HG02970 (cell line): ENCODE measurements around the gene ENPP6.
"Not testable (repeated sequence)": the region's sequence is repeated elsewhere in the genome, so short reads cannot be mapped to it uniquely, and the experiment has no call there.

Source experiments
- ATAC-seq: cut with Tn5 transposase; IDR thresholded peaks from one replicate; pipeline ENCODE4 v1.9.1; 2021; ENCODE audit warnings: mild to moderate bottlenecking, moderate library complexity, moderate number of reproducible peaks; ENCODE audit not compliant: unreplicated experiment, low FRiP score

ENPP6 gene

DNA sequence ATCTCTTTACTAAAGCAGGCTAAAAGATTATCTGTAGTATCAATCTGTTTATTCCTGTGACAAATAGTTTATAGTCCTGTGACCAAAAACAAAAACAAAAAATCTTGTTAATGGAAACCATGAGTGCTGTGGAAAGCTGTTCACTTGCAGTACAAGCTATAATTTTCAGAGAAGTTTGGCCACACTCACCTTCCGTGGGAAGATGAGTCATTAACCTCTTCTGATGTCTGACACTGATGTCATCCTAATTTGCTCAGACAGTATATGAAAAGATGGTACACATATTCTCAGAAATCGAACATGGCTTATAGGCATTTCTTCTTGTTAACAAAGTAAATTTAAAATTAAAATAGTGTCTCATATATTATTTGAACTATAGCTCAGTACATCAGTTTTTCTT lies 19.9 kb upstream of the ENPP6 start:
- ATAC-seq, result no peak

- ATAC-seq, result no peak
Observed at GRCh38 chr4:184235526-184235925, 17.9 kb upstream of the ENPP6 start.

DNA sequence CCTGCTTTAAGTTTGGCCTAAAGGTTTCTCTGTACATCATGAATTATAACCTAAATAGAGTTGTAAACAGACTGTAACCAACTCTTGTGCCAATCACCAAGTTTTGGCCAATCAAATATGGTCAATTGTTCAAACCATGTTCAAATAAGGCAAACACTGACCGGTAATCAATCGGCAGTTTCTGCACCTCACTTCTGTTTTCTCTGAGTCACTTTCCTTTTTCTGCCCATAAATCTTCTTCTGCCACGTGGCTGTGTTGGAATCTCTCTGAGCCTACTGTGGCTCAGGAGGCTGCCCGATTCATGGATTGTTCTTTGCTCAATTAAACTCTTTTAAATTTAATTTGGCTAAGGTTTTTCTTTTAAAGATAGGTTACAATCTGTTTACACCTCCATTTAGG lies 16.5 kb upstream of the ENPP6 start:
- ATAC-seq, result no peak

DNA sequence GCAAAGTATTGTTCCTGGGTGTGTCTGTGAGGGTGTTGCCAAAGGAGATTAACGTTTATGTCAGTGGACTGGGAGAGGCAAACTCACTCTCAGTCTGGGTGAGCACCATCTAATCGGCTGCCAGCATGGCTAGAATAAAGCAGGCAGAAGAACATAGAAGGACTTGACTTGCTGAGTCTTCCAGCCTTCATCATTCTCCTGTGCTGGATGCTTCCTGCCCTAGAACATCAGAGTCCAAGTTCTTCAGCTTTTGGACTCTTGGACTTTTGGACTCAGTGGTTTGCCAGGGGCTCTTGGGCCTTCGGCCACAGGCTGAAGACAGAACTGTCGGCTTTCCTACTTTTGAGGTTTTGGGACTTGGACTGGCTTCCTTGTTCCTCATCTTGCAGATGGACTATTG lies 15.3 kb upstream of the ENPP6 start:
- no peak for ATAC-seq

- no peak for ATAC-seq
Observed at GRCh38 chr4:184232202-184232601, 14.5 kb upstream of the ENPP6 start.

DNA sequence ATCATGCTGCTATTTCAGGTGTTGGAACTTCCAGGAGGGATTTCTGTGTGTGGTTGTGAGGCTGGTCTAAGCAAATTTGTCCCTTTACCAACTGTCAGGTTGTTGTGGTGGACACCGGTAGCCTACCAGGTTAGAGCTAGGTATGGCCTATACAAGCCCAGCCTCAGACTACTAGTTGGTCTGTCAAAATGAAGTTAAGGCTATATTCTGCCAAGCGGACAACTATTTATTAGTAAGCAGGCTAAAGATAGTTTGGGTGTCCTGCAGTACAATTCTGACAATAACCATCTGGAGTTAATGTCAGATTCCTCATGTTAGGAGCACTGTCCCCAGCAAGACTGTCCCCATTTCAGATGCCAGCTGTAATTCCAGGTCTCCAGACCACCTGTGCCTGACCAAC lies 13.9 kb upstream of the ENPP6 start:
- no peak for ATAC-seq

- no peak for ATAC-seq
Observed at GRCh38 chr4:184228056-184228705, 10.5 kb upstream of the ENPP6 start.

DNA sequence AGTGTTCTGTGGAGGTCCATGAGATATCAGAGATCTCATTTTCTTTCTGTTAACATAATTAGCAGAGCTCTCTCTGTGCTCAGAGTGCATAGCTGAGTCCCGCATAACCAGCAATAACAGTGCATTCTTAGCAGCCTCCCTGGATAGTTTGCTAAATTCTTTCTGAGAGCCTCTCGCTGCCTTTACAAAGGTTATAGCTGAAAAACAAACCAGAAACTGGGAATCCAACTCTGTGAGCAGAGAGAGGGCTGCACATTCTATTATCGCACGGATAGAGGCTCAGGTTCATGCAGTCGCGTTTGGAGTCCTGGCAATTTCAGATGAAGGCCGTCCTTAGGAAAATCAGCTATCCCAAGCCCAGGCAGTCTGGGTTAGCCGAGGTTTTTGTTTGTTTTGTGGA lies 1.2 kb downstream of the ENPP6 start:
- no peak for ATAC-seq

DNA sequence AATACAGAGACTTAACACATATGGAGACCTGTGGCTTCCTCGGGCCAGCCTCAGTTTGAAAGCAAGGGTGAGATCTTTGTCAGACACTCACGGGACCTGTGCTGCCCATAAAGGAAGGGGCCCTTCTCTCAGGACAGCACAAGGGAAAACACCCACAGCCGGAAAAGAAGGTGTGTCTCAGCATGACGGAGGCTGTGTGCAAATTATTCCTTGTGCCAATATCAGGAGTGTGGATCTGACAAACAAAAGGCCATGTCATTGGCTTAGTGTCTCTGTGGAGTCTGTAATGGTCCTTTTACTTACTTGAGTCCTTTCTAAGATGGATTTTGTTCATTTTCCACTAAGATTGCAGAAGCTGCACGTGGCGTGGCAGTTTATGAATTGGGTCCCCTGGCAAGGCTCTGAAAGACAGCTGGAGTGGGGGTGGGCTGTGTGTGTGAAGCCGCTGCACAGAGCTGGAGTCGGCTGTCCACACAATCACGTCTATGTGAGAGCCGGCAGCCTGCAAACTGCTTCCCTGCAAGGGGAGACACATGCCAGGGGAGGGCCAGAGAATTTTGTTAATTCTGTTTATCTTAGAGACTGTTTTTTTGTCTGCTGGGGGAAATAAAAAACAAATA lies 1.9 kb downstream of the ENPP6 start:
- no peak for ATAC-seq

DNA sequence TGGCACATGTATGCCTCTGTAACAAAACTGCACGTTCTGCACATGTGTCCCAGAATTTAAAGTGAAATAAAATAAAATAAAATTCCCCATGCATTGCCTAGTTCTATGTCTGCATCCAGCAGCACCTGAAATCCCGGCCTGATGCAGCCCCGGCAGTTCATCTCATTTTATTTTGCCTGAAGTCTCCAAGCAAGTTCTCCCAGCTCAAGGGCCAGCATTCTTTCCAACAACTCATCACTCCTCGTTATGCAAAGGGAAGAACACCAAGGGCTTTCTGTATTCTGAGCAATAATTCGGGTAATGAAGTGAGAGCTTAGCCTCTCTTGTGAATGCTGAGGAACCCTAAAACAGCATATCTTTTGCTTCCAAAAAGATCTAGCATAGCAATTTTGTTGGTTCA lies 2.7 kb downstream of the ENPP6 start:
- no peak for ATAC-seq

DNA sequence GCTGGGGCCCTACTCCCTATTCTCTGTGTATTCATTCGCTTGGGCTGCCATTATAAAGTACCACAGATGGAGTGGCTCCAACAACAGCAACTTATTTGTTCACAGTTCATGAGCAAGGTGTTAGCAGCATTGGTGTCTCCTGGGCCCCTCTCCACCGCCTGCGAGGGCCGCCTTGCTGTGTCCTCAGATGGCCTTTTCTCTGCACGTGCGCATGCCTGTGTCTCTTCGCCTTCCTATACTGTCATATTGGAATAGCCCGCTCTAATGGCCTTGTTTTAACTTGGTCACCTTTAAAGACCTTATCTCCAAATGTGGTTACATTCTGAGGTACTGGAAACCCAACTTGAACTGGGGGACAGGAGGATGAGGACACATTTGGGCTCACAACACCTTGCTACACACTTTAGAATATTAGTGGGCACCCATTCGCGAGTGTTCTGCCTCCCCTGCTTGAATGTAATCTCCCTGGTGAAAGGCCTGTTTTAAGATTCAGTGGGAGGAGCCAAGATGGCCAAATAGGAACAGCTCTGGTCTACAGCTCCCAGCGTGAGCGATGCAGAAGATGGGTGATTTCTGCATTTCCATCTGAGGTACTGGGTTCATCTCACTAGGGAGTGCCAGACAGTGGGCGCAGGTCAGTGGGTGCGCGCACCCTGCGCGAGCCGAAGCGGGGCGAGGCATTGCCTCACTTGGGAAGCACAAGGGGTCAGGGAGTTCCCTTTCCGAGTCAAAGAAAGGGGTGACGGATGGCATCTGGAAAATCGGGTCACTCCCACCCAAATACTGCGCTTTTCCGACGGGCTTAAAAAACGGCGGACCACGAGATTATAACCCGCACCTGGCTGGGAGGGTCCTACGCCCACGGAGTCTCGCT lies 9.7 kb downstream of the ENPP6 start:
- ATAC-seq, result not testable (repeated sequence)

GRCh38 chr4:184205243-184205642 lies 12.4 kb downstream of the ENPP6 start:
- ATAC-seq, result no peak

DNA sequence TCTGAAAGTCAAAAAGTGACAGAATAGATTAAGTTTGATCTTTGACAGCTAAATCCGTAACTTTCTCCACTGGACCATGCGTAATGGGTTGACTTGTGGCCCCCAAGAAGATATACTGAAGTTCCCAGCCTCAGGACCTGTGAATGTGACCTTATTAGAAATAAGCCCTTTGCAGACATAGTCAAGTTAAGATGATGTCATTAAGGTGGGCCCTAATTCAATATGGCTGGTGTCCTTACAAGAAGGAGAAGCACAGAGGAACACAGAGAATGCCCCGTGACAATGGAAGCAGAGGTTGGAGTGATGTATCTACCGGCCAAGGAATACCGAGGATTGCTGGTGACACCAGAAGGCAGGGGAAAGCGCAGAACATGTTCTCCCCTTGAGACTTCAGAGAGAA lies 14.4 kb downstream of the ENPP6 start:
- no peak for ATAC-seq

GRCh38 chr4:184201179-184201578 lies 16.5 kb downstream of the ENPP6 start:
- no peak for ATAC-seq

GRCh38 chr4:184200296-184200695 lies 17.4 kb downstream of the ENPP6 start:
- no peak for ATAC-seq

DNA sequence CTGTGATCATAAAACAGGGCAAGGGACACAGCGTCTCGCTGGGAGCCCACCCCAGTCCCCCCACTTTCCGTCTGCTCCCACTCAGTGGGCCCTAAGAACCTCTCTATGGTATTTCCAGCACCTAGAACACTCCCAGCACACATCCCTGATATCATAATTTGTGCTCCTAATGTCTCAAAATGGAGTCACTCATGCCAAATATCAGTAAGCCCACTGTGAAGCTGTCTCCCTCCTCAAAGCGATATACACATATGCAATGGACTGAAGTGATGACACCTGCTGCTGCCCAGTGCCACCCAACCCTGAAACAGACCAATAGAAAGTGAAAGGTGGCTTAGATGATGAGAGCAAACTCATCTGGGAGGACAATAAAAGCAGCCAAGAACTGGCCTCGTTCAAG lies 17.9 kb downstream of the ENPP6 start:
- no peak for ATAC-seq

DNA sequence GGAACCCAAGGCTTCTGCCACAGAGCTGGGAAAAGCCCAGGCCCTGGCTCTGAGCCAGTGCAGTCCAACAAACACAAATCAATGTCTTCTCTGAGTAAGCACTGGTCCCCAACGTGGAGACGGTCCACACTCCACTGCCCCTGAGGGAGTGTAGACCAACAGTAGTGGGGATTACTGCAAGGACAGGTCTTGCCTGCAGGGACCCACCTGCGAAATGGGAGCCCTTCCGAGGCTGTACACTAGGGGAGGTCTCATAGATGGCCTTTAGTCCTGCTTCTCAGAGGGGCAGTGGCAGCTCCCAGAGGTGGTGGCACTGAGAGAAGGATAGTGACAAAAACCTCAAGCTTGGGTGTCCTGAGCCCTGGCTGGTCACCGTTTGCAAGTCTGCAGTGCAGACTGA lies 19.5 kb downstream of the ENPP6 start:
- no peak for ATAC-seq

DNA sequence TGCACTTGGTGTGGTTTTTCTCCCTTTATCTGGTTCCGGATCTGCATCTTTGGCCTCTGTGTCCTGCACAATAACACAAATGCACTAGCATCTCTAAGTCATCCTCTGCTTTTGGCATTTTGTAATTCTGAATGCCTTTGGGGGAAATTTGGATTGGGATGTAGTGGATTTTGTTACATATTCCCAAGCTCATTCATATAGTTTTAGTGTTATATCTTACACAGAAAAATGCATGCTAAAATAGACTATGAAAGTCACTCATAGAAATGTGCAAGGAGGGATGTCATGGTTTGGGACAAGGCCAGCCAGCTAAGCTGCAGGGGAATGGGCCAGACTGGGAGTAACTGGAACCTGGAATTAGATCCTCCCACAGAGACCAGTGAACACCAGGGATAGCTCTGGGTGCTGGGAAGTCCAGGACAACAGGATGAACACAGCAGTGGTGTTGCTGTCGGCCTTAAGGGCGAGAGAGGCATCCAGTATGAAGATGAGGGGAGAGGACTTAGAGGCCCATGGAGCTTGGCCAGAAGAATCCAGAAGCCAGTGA lies 20.1 kb downstream of the ENPP6 start:
- ATAC-seq, result no peak

GRCh38 chr4:184196730-184197385 lies 20.8 kb downstream of the ENPP6 start:
- no peak for ATAC-seq

- ATAC-seq, result no peak
Observed at GRCh38 chr4:184193556-184194525, 23.8 kb downstream of the ENPP6 start.
